Liver (tissue), 9 donors: ENCODE data around the gene IFT57. TPM values are rescaled to one million over a fixed set of nuclear protein-coding genes. Genes with fewer than 3 reads are reported as not detected.

Source experiments
- DNase-seq: peaks from one replicate; pipeline ENCODE4 v3.0.0-alpha.2; 2017; ENCODE audit warnings: low spot score
- H3K27ac ChIP-seq, 2 donors: one replicate each; pipeline ENCODE4 v1.7.0; 2013; ENCODE audit warnings: inconsistent platforms in 2 of 2, low read length in 2 of 2, control low read depth in 1 of 2, low read depth in 1 of 2, mild to moderate bottlenecking in 1 of 2
- H3K27me3 ChIP-seq, 4 donors: one replicate each; pipeline versions ENCODE4 v1.6.1 to v1.7.0; 2013; ENCODE audit warnings: low read length in 3 of 4, inconsistent platforms in 1 of 4, mild to moderate bottlenecking in 1 of 4, moderate library complexity in 1 of 4; ENCODE audit not compliant: control insufficient read depth in 4 of 4, insufficient read depth in 4 of 4
- H3K36me3 ChIP-seq, 4 donors: one replicate each; pipeline versions ENCODE4 v1.6.1 to v1.7.0; 2013; ENCODE audit warnings: low read length in 3 of 4, mild to moderate bottlenecking in 3 of 4, low read depth in 1 of 4, moderate library complexity in 1 of 4; ENCODE audit not compliant: control insufficient read depth in 4 of 4, insufficient read depth in 3 of 4
- H3K4me1 ChIP-seq, 4 donors: one replicate each; pipeline versions ENCODE4 v1.6.1 to v1.7.0; 2013; ENCODE audit warnings: low read length in 3 of 4, mild to moderate bottlenecking in 3 of 4, moderate library complexity in 1 of 4; ENCODE audit not compliant: control insufficient read depth in 4 of 4, insufficient read depth in 4 of 4
- H3K4me3 ChIP-seq, 3 donors: one replicate each; pipeline versions ENCODE4 v1.6.1 to v1.7.0; 2013; ENCODE audit warnings: low read length in 3 of 3, control low read depth in 1 of 3, low read depth in 1 of 3, mild to moderate bottlenecking in 1 of 3
- H3K9ac ChIP-seq, 2 donors: one replicate each; pipeline ENCODE4 v1.7.0; 2013; ENCODE audit warnings: low read length in 2 of 2, mild to moderate bottlenecking in 2 of 2, moderate library complexity in 2 of 2, control low read depth in 1 of 2, low read depth in 1 of 2
- H3K9me3 ChIP-seq, 4 donors: one replicate each; pipeline versions ENCODE4 v1.6.1 to v1.7.0; 2013; ENCODE audit warnings: low read length in 3 of 4; ENCODE audit not compliant: control insufficient read depth in 4 of 4
- EGR1 ChIP-seq, 2 donors: IDR thresholded peaks; 2 replicates each; pipeline ENCODE4 v1.6.1; 2016 to 2018; ENCODE audit warnings: antibody characterized with exemption in 2 of 2, low read depth in 2 of 2
- FOXA1 ChIP-seq: IDR thresholded peaks from 2 replicates; pipeline ENCODE4 v1.6.1; 2016; ENCODE audit warnings: antibody characterized with exemption
- FOXA2 ChIP-seq: IDR thresholded peaks from 2 replicates; pipeline ENCODE4 v1.6.1; 2016; ENCODE audit warnings: antibody characterized with exemption
- GABPA ChIP-seq, 2 donors: IDR thresholded peaks in 1 of 2; conservative IDR thresholded peaks in 1 of 2; 2 replicates each; pipeline ENCODE4 v1.6.1; 2016; ENCODE audit warnings: antibody characterized with exemption in 2 of 2, mild to moderate bottlenecking in 1 of 2, moderate library complexity in 1 of 2
- HNF4A ChIP-seq, 2 donors: conservative IDR thresholded peaks; 2 replicates each; pipeline ENCODE4 v1.6.1; 2016; ENCODE audit warnings: antibody characterized with exemption in 2 of 2, mild to moderate bottlenecking in 2 of 2
- HNF4G ChIP-seq: IDR thresholded peaks from 2 replicates; pipeline ENCODE4 v1.6.1; 2016; ENCODE audit warnings: antibody characterized with exemption
- MAX ChIP-seq: IDR thresholded peaks from 2 replicates; pipeline ENCODE4 v1.6.1; 2016; ENCODE audit warnings: antibody characterized with exemption
- NR2F2 ChIP-seq: IDR thresholded peaks from 2 replicates; pipeline ENCODE4 v1.6.1; 2016; ENCODE audit warnings: antibody characterized with exemption
- RAD21 ChIP-seq, 2 donors: IDR thresholded peaks; 2 replicates each; pipeline ENCODE4 v1.6.1; 2016; ENCODE audit warnings: antibody characterized with exemption in 2 of 2, mild to moderate bottlenecking in 2 of 2
- SP1 ChIP-seq: IDR thresholded peaks from 2 replicates; pipeline ENCODE4 v1.6.1; 2018; ENCODE audit warnings: antibody characterized with exemption, mild to moderate bottlenecking
- TAF1 ChIP-seq: conservative IDR thresholded peaks from 2 replicates; pipeline ENCODE4 v1.6.1; 2016; ENCODE audit warnings: antibody characterized with exemption, mild to moderate bottlenecking
- YY1 ChIP-seq: IDR thresholded peaks from 2 replicates; pipeline ENCODE4 v1.6.1; 2016; ENCODE audit warnings: antibody characterized with exemption, mild to moderate bottlenecking
- ZBTB33 ChIP-seq: IDR thresholded peaks from 2 replicates; pipeline ENCODE4 v1.6.1; 2016; ENCODE audit warnings: antibody characterized with exemption
- WGBS: extraction: QIAGEN DNeasy Blood & Tissue Kit; methylation state at CpG from one replicate; pipeline ENCODE4 v1.1.7; 2013; 5-methylcytosine and 5-hydroxymethylcytosine counted together
- polyA plus RNA-seq, 2 donors: library from polyadenylated mRNA; stranded (reverse) in 1 of 2; unstranded in 1 of 2; fragments of 200-250 nt in 1 of 2; fragments of >200 nt in 1 of 2; fragmentation: Nextera tagmentation in 1 of 2; extraction: Ambion mirVana in 1 of 2; gene quantifications; one replicate each; pipeline versions ENCODE4 v1.2.1 to v1.2.3, GENCODE V29; 2013 to 2015
- total RNA-seq, 2 donors: library from RNA; depleted of rRNA; stranded (reverse); fragments of >200 nt; gene quantifications; one replicate each; pipeline ENCODE4 v1.2.3, GENCODE V29; 2014
- TF ChIP-seq, protein P1 (sequence below): IDR thresholded peaks from 2 replicates; pipeline ENCODE4 v1.6.1; 2016; ENCODE audit warnings: antibody characterized with exemption
- TF ChIP-seq, protein P2 (sequence below): fragments of 150-350 bp; IDR thresholded peaks from 2 replicates; pipeline ENCODE4 v1.5.1; 2017; ENCODE audit warnings: improper control_type of control experiment, low read depth, low read length; ENCODE audit not compliant: missing input control
- TF ChIP-seq, protein P3 (sequence below): IDR thresholded peaks from 2 replicates; pipeline ENCODE4 v1.6.1; 2016; ENCODE audit warnings: antibody characterized with exemption, mild to moderate bottlenecking
- donor health status: healthy.
- donor health status: healthy.
- donor health status: healthy.
- donor health status: healthy.
- donor health status: healthy.

The IFT57 gene
- total and polyA plus RNA-seq, 4 donors = 5.2 to 9.2 (median 7.3) TPM

DNA sequence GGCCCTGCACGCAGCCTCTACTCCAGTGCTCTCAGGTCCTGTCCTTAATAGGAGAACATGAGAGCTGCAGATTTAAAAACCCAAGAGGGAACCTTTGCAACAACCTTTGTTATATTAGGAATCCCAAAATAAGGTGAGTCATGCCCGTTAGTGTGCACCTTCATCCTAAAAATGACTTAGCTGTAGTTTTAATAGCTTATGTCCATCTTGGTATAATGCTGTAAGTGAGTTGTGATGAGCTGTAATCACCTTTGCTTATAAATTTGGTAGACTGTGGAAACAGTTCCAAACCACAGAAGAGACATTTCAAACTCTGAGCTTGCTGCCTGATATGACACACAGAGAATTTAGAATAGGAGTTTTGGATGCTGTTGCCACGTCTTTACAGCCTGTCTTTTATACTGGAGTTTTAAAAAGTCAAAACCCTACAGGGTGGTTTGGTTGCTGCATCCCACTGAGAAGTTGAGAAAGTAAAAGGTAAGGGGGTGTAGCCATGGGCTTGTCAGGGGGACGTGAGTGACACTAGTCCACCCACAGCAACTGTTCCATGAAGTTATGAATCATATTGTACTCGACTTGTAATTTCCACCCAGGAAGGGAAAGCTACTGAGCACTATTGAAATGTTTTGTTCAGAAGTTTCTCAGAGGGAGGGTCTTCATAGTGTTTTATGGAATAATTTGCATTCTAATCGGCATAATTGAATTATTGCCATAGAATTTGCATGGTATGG, 104.0 kb downstream of the IFT57 start:
- Histone ChIP-seq H3K27ac (no peak overlapping the region), H3K27me3 (no peaks in the 10 kb centered on the region), H3K36me3 (no peaks in the 10 kb centered on the region), H3K9ac (no peak overlapping the region), H3K4me1 (no peaks in the 10 kb centered on the region), H3K4me3 (no peak overlapping the region), H3K9me3 (no peaks in the 10 kb centered on the region)
- no peak for DNase-seq
- TF ChIP-seq HNF4A (conservative IDR thresholded peaks at IDR 0.05) (no peak), HNF4G (no peak), FOXA2 (no peak), EGR1 (IDR thresholded peaks at IDR 0.05; ENCODE audit: low read depth in 2 of 2) (no peak), GABPA (IDR thresholded peaks at IDR 0.05 in 1 of 2, conservative IDR thresholded peaks at IDR 0.05 in 1 of 2) (no peak), NR2F2 (no peak), TAF1 (no peak)
- WGBS = 83% methylated on average over 6 of the region's 6 CpGs

DNA sequence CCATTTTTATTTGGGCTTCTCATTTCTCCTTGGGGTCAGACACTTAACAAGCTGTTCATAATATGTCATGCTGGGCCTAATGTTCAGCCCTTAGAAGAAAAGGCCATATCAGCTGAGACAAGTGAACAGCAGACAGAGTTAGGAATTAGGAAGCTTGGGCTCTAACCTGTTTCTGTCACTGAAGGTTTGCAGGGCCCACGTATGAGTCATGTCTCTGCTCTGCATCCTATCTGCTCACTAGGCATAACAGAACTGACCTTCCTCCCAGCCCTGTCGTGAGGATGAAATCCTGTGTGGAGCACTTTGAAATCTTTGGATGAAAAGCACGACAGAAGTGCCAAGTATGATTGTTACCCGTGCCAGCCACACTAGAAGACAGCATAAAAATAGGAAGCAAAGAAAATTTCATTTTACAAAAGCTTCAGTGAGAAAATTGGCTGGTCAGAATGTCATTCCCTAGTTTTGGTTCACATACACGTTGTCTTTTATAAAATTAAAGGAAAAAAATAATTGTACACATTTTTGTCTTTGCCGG, 104.9 kb downstream of the IFT57 start:
- Histone ChIP-seq H3K9me3 (no peaks in the 10 kb centered on the region), H3K4me1 (no peaks in the 10 kb centered on the region), H3K36me3 (no peaks in the 10 kb centered on the region), H3K4me3 (no peak overlapping the region), H3K27me3 (no peaks in the 10 kb centered on the region), H3K9ac (no peak overlapping the region), H3K27ac (no peak overlapping the region)
- no peak for DNase-seq
- 79% methylated on average over 6 of the region's 6 CpGs for WGBS
- TF ChIP-seq TAF1 = no peak

DNA sequence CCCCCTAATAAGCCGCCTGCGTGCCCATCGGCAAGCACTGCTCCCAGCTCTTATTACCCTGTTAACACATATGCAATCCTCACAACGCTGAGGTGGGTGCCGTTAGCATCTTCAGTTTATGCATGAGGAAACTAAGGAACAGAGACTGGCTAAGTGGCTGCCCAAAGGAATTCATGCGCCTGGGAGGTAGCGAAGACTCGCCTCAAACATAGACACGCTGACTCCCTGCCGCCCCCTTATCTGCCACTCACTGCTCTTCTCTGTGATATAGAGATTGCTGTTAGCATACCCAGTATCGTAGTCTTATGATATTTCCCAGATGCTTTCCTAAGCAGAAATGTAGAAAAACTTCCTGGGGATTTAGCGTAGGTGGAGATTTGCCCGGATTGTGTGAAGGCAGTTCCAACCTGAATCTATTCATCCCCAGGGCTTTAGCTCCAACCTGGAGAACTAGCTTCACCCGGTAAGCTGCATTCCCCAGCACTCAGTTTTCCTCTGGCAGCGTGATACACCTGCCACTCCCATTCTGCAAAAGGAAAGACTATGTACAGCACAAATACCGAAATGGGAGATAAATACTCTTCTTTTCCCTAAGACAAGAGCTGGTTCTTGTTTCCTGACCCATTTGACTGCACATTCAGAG, 107.7 kb downstream of the IFT57 start:
- TF ChIP-seq TAF1 (no peak), EGR1 (IDR thresholded peaks at IDR 0.05; ENCODE audit: low read depth in 2 of 2) (no peak), SP1 (no peak), FOXA2 (no peak), MAX (no peak), FOXA1 (no peak), RAD21 (IDR thresholded peaks at IDR 0.05) (no peak), GABPA (IDR thresholded peaks at IDR 0.05 in 1 of 2, conservative IDR thresholded peaks at IDR 0.05 in 1 of 2) (no peak), YY1 (no peak), NR2F2 (no peak), ZBTB33 (no peak), HNF4G (no peak)
- TF ChIP-seq, protein P1, sequence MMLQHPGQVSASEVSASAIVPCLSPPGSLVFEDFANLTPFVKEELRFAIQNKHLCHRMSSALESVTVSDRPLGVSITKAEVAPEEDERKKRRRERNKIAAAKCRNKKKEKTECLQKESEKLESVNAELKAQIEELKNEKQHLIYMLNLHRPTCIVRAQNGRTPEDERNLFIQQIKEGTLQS = no peak
- TF ChIP-seq, protein P2, sequence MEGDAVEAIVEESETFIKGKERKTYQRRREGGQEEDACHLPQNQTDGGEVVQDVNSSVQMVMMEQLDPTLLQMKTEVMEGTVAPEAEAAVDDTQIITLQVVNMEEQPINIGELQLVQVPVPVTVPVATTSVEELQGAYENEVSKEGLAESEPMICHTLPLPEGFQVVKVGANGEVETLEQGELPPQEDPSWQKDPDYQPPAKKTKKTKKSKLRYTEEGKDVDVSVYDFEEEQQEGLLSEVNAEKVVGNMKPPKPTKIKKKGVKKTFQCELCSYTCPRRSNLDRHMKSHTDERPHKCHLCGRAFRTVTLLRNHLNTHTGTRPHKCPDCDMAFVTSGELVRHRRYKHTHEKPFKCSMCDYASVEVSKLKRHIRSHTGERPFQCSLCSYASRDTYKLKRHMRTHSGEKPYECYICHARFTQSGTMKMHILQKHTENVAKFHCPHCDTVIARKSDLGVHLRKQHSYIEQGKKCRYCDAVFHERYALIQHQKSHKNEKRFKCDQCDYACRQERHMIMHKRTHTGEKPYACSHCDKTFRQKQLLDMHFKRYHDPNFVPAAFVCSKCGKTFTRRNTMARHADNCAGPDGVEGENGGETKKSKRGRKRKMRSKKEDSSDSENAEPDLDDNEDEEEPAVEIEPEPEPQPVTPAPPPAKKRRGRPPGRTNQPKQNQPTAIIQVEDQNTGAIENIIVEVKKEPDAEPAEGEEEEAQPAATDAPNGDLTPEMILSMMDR = no peak
- TF ChIP-seq, protein P3, sequence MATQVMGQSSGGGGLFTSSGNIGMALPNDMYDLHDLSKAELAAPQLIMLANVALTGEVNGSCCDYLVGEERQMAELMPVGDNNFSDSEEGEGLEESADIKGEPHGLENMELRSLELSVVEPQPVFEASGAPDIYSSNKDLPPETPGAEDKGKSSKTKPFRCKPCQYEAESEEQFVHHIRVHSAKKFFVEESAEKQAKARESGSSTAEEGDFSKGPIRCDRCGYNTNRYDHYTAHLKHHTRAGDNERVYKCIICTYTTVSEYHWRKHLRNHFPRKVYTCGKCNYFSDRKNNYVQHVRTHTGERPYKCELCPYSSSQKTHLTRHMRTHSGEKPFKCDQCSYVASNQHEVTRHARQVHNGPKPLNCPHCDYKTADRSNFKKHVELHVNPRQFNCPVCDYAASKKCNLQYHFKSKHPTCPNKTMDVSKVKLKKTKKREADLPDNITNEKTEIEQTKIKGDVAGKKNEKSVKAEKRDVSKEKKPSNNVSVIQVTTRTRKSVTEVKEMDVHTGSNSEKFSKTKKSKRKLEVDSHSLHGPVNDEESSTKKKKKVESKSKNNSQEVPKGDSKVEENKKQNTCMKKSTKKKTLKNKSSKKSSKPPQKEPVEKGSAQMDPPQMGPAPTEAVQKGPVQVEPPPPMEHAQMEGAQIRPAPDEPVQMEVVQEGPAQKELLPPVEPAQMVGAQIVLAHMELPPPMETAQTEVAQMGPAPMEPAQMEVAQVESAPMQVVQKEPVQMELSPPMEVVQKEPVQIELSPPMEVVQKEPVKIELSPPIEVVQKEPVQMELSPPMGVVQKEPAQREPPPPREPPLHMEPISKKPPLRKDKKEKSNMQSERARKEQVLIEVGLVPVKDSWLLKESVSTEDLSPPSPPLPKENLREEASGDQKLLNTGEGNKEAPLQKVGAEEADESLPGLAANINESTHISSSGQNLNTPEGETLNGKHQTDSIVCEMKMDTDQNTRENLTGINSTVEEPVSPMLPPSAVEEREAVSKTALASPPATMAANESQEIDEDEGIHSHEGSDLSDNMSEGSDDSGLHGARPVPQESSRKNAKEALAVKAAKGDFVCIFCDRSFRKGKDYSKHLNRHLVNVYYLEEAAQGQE = no peak
- WGBS = 76% methylated on average over 16 of the region's 16 CpGs

More for the DNA sequence above, 107.7 kb downstream of the IFT57 start:
- no peaks in the 10 kb centered on the region for H3K27me3 ChIP-seq
- no peak for DNase-seq
- H3K4me3 ChIP-seq = no peak overlapping the region
- H3K9ac ChIP-seq = no peak overlapping the region
- no peak overlapping the region for H3K27ac ChIP-seq
- H3K36me3 ChIP-seq = no peaks in the 10 kb centered on the region
- no peaks in the 10 kb centered on the region for H3K9me3 ChIP-seq
- no peaks in the 10 kb centered on the region for H3K4me1 ChIP-seq
